Astrocyte of the cerebellum (primary cell): ENCODE data around the gene HSD3B1.
"Not testable (repeated sequence)": the region's sequence is repeated elsewhere in the genome, so short reads cannot be mapped to it uniquely, and the experiment has no call there.

Source experiments
- DNase-seq: peaks from one replicate; pipeline ENCODE4 v3.0.0-alpha.2; 2011; ENCODE audit warnings: low read depth
- H3K4me3 ChIP-seq: 2 replicates; pipeline ENCODE4 v1.5.1; 2011; ENCODE audit warnings: mild to moderate bottlenecking, low read depth, low read length, moderate library complexity
- CTCF ChIP-seq: IDR thresholded peaks from 2 replicates; pipeline ENCODE4 v1.5.1; 2012; ENCODE audit warnings: low read length, low read depth, moderate library complexity, mild to moderate bottlenecking; ENCODE audit errors: missing control alignments
- in situ Hi-C: cut with HindIII; loops from 2 replicates; pipeline ENCODE4 v1.10.0; 2017; ENCODE audit warnings: low sequenced_read_pairs

Gene HSD3B1

DNA sequence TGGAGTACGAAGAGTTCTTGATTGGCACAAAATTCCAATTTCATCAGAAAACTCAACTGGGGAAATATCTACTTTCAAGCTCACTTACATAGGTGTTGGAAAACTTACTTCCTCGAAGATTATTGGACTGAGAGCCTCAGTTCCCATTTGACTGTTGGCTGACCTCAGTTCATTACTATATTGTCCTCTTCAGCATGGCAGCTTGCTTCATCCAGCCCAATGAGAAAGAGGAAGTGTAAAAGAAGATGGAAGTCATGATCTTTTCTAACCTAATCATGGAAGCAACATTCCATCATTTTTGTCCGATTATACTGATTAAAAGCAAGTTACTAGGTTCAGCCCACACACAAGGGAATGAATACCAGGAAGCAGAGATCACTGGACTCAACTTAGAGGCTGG, 49.4 kb downstream of the HSD3B1 start:
- TF ChIP-seq CTCF: no peak
- in situ Hi-C loops: no loop called here
- no peak overlapping the region for H3K4me3 ChIP-seq
- no peak for DNase-seq

- in situ Hi-C loops, DNase-seq, H3K4me3 ChIP-seq: not testable (repeated sequence)
Measured at GRCh38 chr1:119560402-119560801, 53.4 kb downstream of the HSD3B1 start.

DNA sequence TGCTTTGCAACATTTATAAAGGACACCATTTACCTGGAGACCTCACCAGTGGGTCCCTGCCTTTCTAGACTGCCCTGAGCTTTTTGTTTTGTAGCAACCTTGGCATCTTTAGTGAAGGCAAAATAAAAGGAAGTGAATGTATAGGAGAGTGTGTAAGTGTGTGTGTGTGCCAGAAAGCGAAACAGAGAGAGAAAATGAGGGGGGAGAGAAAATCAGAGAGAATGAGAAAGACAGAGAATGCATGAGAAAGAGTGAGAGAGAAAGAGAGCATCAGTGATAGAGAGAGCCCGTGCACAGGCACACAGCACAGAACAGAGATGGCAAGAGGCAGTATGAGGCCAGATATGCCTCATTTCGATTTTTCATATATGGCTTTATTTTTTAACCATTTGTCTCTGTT, 57.5 kb downstream of the HSD3B1 start:
- no peak for TF ChIP-seq CTCF

More for the DNA sequence above, 57.5 kb downstream of the HSD3B1 start:
- in situ Hi-C loops: no loop called here
- no peak overlapping the region for H3K4me3 ChIP-seq
- DNase-seq: no peak
